GM19468 (cell line): ENCODE data around the gene ZNF593OS.

Experiments used
- ATAC-seq: cut with Tn5 transposase; IDR thresholded peaks from one replicate; pipeline ENCODE4 v1.9.1; 2021; ENCODE audit warnings: mild to moderate bottlenecking, moderate library complexity, moderate number of reproducible peaks; ENCODE audit not compliant: unreplicated experiment; ENCODE audit errors: extremely low read depth

The ZNF593OS gene

DNA sequence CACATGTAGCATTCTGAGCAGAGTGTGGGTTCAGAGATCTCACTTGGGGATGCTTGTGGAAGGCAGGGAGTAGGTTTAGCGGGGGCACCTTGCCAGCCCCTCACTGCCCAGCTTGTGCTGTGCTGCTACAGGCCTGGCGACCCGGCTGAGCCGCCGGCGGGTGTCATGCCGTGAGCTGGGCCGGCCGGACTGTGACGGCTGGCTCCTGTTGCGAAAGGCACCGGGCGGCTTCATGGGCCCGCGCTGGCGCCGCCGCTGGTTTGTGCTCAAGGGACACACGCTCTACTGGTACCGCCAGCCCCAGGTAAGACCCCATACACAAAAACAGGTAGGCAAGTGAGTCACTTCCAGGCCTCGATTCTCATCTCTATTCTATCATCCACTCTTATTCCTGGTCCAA is 13.3 kb upstream of the ZNF593OS start:
- no peak for ATAC-seq

DNA sequence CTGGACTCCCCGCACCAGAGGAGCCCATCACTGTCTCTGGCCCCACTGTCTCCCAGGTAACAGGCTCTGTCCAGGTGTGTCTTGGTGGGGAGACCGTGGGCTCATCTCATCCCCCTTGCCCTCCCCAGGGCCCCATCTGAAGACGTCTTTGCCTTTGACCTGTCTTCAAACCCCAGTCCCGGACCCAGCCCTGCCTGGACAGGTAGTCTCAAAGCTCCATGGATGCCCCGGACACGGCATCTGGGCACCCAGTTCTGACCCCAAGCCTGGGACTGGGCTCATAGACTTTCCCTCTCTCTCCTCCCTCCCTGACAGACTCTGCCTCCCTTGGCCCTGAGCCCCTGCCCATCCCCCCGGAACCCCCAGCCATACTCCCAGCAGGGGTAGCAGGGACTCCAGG is 12.5 kb upstream of the ZNF593OS start:
- no peak for ATAC-seq

DNA sequence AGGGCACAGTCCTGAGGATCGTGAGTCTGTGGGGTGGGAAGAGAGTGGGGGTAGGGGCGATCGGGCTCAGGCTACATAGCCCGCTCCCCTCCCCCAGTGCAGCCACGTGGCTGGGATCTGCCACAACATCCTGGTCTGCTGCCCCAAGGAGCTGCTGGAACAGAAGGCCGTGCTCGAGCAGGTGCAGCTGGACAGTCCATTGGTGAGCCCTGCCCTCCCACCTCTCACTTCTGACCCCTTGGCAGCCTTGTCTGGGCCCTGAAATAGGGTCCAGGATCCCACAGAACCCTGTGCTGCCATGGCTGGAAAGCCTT is 10.7 kb upstream of the ZNF593OS start:
- ATAC-seq: no peak

DNA sequence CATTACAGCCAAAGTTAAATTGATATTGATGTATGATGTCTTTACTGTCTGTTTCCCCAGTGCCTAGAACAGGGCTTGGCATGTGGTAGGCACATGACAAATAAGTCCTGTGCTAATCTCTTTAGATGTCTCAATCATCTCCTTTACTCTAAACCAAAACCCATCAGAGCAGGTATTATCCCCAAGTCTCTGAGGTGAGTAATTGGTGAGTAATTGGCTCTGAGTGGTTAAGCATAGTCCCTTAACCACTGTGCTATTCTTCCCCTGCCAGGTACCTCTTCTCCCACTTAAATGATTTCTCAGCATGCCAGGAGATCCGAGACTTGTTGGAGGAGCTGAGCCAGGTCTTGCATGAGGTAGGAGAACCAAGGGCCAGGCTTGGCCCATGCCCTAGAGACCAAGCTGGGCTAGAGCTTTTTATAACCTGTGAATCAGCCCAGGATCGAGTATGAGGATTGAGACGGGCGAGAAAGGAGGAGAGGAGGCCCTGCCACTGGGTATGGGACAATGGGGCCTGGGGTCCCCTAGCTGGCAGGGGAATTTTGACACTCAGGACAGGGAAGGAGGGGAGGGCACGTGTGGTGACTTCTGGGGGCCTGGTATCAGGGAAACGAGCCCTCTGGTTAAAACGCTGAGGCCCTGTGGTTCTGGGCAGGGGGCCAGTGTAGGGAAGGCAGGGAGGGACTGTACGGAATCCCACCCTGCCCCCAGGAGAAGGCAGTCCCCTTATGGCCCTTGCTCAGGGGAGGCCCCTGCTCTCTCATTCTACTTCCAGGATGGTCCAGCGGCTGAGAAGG is 10.2 kb upstream of the ZNF593OS start:
- ATAC-seq: no peak

DNA sequence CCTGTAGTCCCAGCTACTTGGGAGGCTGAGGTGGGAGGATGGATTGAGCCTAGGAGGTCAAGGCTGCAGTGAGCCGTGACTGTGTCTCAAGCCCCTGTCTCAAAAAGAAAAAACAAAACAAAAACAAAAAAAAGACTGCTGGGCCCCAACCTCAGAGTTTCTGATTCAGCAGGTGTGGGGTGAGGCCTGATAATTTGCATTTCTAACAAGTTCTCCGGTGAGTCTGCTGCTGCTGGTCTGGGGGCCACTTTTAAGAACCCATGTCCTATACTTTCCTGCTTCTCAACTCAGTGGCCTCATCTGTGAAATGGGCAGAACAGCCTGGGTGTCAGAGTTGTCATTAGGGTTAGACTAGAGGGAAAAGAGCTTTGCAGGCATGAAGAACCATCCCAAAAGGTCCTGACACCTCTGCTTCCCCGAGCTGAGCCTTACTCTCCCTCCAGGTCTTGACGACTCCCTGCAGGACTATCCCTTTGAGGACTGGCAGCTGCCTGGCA is 8.4 kb upstream of the ZNF593OS start:
- no peak for ATAC-seq

DNA sequence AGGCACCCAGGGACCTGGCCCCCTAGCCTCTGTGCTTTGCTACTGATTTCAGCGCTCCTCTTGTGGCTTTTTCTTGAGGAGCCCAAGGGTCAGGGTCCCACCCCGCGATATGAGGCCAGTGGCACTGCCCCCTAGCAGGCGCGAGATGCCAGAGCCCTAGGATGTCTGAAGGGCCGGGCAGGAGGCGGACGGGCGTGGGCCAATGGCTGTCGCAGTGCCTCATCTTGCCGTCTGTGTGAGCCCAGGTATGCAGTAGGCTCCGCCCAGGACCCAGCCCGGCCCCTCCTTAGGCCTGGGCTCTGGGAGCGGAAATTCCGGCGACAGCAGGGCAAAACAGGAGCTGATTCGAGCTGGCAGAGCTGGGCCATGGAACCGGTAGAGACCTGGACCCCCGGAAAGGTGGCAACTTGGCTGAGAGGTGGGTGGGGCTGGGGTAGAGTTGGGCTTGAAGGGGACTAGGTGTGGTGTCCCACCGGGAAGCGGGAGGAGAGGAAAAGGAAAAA is 5.6 kb upstream of the ZNF593OS start, which contains the start of gene CNKSR1:
TSS of gene CNKSR1 (plus strand) at position 310 of the 503 bp plus-strand sequence. CDS start at position 367, 57 bp downstream.
- ATAC-seq: no peak

DNA sequence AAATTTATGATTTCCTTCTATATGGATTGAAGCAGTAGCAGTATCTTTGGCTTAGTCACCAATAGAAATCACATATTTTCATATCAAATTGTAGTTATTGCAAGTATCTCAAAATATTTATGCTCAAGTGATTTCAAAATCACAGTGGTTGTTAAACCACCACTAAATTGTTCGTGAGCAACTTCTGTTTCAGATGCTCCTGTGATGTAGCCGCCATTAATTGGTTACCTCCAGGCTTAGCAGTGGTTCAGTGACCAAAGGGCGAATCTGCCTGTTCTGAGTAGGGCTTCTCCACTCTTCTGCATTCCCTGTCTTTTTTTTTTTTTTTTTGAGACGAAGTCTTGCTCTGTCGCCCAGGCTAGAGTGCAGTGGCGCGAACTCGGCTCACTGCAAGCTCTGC is 3.7 kb upstream of the ZNF593OS start:
- ATAC-seq: no peak

DNA sequence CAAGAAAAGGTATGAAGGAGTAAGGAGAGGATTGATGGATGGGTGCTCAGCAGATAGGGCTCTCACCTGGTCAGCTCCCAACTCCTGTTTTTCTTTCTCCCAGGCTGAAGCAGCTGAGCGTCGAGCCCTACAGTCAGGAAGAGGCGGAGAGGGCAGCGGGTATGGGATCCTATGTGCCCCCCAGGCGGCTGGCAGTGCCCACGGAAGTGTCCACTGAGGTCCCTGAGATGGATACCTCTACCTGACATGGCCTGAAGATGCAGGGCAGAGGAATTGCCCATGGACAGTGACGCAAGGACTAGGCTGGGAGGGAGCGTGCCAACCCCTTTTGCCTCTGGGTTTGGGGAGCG is 1.2 kb downstream of the ZNF593OS start:
- ATAC-seq: no peak

DNA sequence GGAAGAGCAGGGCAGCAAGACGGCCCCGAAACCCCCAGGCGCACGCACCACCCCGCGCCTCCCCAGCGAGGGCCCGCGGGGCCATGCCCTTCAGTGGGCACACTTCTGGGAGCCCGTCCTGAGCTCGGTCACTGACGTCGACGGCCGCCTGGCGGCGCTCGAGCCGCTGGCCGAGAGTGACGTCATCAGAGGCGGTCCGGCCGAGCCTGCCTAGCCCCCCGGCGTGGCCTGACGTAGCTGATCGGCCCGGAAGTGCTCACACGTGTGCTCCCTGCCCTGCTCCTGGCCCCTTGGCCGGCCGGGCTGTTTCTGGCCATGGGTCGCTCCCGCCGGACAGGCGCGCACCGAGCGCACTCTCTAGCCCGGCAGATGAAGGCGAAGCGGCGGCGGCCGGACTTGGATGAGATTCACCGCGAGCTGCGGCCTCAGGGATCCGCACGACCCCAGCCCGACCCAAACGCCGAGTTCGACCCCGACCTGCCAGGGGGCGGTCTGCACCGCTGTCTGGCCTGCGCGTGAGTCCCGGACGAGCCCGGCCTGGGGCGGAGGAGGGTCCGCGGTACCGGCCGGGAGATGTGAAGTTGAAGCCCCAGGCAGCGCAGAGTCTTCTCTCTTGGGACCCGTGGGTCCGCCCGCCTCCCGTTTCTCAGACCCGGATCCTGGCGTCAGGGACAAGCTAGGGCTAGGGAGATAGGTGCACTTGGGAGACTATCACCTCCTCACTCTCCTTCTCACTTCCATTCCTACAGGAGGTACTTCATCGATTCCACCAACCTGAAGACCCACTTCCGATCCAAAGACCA is 1.8 kb downstream of the ZNF593OS start, which contains the start of gene ZNF593:
TSS of gene ZNF593 (plus strand) at position 240 of the 803 bp plus-strand sequence. CDS start at position 316, 76 bp downstream.
- no peak for ATAC-seq

DNA sequence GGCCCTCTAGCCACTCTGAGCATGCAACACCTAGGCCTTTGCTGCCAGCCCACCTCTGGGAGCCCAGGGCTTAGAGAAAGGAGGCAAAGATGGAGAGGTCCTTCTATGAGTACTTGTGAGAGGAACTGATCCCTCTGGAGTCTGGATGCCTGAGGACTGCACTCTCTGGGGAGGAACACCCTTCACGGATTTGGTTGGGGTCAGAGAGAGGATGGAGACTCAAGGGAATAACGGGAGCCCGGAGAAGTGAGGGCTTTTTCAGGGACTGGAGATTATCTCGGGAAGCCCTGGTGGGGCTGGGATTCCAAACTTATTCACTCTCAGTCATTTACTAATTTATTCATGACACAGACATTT is 2.5 kb downstream of the ZNF593OS start:
- ATAC-seq: no peak

DNA sequence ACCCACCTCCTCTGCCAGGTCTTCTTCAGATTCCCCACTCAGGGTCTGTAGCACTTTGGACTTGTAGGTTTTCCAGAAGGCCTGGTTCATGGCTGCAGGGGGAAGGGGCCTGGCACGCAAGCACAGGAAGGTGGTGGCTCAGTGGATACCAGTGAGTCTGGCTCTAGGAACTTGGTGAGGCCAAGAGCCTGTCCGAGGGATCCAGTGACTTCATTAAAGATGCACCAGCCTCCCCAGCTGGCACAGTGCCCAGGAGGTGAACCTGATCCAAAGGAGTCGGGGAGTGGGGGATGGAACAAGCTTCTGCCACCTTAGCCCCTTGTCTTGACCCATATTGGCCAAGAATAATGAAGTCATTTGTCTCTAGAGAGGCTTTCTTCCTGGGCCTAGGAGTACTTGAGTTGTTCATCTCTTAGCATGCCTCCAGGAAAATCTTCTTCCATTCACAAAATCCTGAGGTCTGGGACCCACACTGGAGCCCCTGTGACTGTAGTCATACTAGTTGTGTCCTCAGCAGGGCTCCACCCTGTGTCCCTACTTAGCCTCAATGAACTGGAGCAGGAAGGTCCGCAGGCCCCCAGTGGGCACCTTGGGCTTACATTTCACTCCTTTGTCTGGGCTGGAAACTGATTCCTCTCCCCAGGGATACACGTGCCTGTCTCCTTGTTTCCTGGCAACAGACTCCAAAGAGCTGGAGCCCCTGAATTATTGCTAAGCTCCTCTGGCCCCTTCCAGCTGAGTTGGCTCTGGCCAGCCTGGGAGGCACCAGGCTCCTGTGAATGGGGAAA is 3.0 kb downstream of the ZNF593OS start, which contains the start of gene C1orf232:
TSS of gene C1orf232 (minus strand) at position 554 of the 788 bp plus-strand sequence. CDS start at position 90, 464 bp downstream.
- no peak for ATAC-seq

DNA sequence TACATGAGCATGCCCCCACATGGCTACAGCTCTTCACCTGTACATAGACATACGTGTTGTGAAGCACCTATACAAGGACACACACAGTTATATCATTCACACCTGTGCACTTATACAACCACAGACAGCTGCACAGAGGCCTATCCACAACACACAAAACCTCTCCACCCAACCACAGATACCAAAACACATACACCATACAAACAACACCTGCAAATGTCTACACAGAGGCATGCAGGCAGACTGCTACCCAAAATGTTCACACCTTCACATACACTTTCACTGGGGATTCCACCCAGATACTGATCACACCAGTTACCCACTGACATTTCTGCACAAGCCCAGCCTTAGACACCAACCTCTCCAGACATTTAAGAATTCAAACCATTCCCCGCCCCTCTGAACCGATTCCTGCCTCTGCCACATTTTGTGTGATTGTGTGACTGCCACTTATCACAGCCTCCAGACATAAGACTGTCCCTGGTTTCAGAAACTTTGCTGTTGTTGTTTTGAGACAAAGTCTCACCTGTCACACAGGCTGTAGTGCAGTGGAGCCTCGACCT is 4.8 kb downstream of the ZNF593OS start:
- no peak for ATAC-seq

DNA sequence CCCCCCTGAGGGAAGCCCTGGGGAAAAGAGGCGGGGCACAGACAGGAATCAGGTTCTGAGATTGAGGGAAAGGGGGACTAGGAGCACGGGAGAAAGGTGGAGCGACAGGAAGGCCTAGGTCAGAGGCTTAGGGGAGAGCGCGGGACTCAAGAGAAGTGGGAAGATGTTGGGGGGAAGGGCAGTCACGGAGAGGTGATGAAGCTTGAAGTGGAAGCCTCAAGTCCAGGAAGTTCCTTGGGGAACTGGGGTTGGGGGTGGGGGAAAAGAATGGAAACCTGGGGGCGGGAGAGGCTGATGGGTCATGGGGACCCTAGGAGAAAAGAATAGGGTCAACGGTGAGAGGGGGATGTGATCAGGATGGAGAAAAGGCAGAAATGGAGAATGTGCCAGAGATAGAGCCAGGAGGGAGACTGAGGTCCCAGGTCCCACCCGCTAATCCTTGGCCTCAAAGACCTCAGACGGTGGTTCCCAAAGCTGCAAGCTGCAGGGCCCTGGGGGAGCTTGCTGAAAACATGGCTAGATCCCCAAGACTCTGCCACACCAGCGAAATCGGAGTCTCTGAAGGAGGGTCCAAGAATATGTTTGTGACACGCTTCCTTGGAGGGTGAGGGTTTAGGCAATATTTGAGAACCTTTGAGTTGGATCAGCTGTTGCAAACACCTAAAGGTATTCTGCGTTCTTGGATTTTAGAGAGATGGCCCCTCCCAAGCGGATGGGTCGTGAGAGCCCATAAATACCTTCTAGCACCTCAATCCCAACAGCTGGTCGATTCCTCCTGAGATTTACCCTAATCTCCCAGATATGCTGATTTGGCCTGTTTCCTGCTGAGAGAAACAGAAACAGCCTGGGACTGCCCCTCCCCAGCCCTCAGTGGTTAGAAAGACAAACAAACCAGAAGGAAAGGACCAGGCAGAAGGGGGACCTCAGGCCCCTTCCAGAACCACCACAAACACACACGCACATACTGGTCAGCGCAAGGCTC is 6.5 kb downstream of the ZNF593OS start:
- no peak for ATAC-seq

DNA sequence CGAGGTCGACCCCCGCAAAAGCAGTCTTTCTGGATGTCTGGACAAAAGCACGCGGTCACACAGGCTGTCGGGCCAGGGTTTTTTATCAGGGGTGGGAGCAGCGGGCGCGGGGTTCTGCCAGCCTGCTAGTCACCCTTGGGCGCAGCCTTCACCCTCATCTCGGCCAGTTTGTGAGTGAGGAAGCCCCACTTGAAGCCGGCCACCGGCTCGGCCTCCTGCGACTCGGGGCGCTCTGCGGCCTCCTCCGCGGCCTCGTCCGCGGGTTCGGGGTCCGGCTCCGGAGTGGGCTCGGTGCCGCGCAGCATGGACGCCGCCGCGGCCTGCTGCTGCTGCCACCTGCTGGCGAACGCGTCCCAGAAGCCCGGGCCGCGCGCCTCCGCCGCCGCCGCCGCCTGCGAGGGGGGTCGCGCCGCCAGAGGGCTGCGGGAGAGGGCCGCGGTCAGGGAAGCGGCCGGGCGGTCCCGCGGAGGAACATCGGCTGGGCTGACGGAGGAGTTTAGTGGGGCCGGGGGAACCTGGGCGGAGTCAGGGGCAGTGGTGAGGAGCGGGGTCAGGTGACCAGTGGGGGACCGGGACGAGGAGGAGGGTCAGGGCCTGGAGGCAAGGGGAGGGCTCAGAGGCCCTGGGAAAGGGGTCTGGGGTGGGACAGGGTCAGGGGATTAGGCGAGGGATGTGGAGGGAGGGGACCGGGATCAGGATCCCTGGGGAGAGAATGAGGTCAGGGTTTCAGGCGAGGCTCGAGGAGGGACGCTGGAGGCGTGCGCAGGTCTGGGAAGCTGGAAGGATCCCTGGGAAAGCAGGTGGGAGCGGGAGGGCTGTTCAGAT is 7.4 kb downstream of the ZNF593OS start:
- ATAC-seq: no peak

DNA sequence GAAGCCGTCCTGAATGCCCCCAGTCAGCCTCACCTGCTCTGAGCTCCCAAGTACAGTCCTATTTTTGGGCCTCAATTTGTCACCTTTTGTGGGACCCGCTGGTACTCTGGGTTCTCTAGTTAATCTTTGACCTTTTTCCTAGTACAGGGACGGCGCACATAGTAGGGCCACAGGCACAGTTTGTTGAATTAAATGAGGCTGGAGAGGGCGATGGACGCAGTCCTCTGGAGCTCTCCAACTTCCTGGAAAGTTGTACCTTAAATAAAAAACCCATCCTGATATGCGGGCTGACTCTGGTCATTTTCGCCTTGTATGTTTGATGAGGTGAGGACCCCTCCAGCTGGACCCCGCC is 8.0 kb downstream of the ZNF593OS start:
- no peak for ATAC-seq

DNA sequence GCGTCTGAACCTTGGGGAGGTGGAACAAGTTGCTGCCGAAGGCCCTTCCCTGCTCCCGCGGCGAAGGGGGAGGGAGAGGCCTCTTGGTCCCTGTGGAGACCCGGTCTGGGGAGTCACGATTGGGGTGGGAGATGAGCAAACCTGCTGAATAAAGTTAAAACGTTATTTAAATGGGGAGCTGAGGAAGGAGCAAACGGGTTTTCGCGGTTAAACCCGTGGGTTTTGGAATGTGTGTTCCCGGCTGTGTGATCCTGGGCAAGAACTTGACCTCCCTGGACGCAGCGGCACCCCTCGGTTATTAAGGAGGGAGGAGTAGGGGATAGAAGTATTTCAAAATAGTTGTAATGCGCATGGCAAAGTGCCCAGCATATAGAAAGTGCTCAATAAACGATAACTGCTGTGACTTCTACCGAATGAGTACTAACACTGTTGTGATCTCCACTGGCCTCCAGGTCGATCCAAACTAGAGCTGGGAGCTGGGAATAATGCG is 9.4 kb downstream of the ZNF593OS start:
- no peak for ATAC-seq

DNA sequence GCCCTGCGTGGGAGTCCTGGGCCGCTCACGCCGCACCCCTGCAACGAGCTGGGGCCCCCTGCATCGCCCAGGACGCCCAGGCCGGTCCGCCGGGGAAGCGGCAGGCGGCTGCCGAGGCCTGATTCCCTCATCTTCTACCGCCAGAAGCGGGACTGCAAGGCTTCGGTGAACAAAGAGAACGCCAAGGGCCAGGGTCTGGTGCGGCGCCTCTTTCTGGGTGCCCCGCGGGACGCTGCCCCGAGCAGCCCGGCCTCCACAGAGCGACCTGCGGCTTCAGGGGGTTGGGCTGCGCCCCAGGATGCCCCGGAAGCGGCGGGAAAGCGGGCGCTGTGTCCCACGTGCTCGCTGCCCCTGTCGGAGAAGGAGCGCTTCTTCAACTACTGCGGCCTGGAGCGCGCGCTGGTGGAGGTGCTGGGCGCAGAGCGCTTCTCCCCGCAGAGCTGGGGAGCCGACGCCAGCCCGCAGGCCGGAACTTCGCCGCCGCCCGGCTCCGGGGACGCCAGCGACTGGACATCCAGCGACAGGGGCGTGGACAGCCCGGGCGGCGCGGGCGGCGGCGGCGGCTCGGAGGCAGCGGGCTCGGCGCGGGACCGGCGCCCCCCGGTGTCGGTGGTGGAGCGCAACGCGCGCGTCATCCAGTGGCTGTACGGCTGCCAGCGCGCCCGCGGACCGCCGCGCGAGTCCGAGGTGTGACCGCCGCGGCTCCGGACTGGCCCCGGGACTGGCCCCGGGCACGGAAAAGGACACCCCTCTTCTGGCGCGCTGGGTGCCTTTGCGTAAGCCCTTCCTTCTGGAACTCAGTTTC is 10.0 kb downstream of the ZNF593OS start:
- ATAC-seq: no peak
